IMR-90 (cell line): ENCODE measurements around the gene DZIP1.

Experiments used
- CHD1 ChIP-seq: IDR thresholded peaks from 2 replicates; pipeline ENCODE4 v1.6.1; 2012; ENCODE audit warnings: low read depth, low read length, improper control_type of control experiment
- MAFK ChIP-seq: IDR thresholded peaks from 2 replicates; pipeline ENCODE4 v1.6.1; 2012; ENCODE audit warnings: low read depth, low read length, improper control_type of control experiment
- MAZ ChIP-seq: IDR thresholded peaks from 2 replicates; pipeline ENCODE4 v1.6.1; 2012; ENCODE audit warnings: low read depth, mild to moderate bottlenecking, low read length, improper control_type of control experiment, moderate library complexity, borderline replicate concordance
- NFE2L2 ChIP-seq: fragments of 150-350 bp; IDR thresholded peaks from 2 replicates; pipeline ENCODE4 v1.6.1; 2016; ENCODE audit warnings: low read depth, mild to moderate bottlenecking, low read length
- POLR2A ChIP-seq: IDR thresholded peaks from 2 replicates; pipeline ENCODE4 v1.6.1; 2012; ENCODE audit warnings: mild to moderate bottlenecking, low read depth, low read length
- RFX5 ChIP-seq: IDR thresholded peaks from 2 replicates; pipeline ENCODE4 v1.8.0; 2012; ENCODE audit warnings: low read depth, mild to moderate bottlenecking, low read length, moderate library complexity
- SMC3 ChIP-seq: fragments of 150-350 bp; IDR thresholded peaks from 2 replicates; pipeline ENCODE4 v1.6.1; 2016; ENCODE audit warnings: low read depth, mild to moderate bottlenecking, antibody characterized with exemption, low read length, moderate library complexity
- TF ChIP-seq, protein P1 (sequence below): conservative IDR thresholded peaks from 2 replicates; pipeline ENCODE4 v1.5.1; 2012; ENCODE audit warnings: mild to moderate bottlenecking, low read depth, low read length, improper control_type of control experiment
- TF ChIP-seq, protein P2 (sequence below): fragments of 150-350 bp; IDR thresholded peaks from 2 replicates; pipeline ENCODE4 v1.6.1; 2017; ENCODE audit warnings: mild to moderate bottlenecking, antibody characterized with exemption, low read length, low read depth

DNA sequence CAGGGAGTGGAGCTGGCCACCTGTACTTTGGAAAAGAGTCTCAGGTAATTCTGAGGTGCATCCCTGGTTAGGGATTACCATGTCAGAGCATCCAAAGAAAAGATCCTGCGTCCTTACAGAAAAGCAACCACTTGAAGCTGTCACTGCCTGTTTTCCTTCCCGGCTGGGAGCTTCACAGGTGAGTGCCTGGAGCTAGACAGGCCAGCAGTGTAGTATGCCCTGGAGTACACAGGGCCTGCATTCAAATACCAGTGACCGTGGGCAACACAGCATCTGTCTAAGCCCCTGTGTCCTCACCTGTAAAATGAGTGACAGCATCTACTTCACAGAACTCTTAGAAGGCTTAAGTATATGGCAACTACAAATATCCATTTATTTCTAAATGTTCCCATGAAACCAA, 29.0 kb downstream of the DZIP1 start:
- TF ChIP-seq, protein P1, sequence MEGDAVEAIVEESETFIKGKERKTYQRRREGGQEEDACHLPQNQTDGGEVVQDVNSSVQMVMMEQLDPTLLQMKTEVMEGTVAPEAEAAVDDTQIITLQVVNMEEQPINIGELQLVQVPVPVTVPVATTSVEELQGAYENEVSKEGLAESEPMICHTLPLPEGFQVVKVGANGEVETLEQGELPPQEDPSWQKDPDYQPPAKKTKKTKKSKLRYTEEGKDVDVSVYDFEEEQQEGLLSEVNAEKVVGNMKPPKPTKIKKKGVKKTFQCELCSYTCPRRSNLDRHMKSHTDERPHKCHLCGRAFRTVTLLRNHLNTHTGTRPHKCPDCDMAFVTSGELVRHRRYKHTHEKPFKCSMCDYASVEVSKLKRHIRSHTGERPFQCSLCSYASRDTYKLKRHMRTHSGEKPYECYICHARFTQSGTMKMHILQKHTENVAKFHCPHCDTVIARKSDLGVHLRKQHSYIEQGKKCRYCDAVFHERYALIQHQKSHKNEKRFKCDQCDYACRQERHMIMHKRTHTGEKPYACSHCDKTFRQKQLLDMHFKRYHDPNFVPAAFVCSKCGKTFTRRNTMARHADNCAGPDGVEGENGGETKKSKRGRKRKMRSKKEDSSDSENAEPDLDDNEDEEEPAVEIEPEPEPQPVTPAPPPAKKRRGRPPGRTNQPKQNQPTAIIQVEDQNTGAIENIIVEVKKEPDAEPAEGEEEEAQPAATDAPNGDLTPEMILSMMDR, result no peak
- TF ChIP-seq MAFK, result no peak
- no peak for TF ChIP-seq MAZ
- no peak for TF ChIP-seq POLR2A
- TF ChIP-seq, protein P2, sequence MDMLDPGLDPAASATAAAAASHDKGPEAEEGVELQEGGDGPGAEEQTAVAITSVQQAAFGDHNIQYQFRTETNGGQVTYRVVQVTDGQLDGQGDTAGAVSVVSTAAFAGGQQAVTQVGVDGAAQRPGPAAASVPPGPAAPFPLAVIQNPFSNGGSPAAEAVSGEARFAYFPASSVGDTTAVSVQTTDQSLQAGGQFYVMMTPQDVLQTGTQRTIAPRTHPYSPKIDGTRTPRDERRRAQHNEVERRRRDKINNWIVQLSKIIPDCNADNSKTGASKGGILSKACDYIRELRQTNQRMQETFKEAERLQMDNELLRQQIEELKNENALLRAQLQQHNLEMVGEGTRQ, result no peak
- no peak for TF ChIP-seq NFE2L2
- no peak for TF ChIP-seq SMC3
- no peak for TF ChIP-seq RFX5
- TF ChIP-seq CHD1, result no peak
